GM18873 (cell line): ENCODE measurements around the gene TANGO6.
"Not testable (repeated sequence)": the region's sequence is repeated elsewhere in the genome, so short reads cannot be mapped to it uniquely, and the experiment has no call there.

ENCODE experiments used
- ATAC-seq: cut with Tn5 transposase; IDR thresholded peaks from one replicate; pipeline ENCODE4 v1.9.1; 2021; ENCODE audit warnings: mild to moderate bottlenecking, moderate library complexity, moderate number of reproducible peaks; ENCODE audit not compliant: unreplicated experiment, low FRiP score

The TANGO6 gene

DNA sequence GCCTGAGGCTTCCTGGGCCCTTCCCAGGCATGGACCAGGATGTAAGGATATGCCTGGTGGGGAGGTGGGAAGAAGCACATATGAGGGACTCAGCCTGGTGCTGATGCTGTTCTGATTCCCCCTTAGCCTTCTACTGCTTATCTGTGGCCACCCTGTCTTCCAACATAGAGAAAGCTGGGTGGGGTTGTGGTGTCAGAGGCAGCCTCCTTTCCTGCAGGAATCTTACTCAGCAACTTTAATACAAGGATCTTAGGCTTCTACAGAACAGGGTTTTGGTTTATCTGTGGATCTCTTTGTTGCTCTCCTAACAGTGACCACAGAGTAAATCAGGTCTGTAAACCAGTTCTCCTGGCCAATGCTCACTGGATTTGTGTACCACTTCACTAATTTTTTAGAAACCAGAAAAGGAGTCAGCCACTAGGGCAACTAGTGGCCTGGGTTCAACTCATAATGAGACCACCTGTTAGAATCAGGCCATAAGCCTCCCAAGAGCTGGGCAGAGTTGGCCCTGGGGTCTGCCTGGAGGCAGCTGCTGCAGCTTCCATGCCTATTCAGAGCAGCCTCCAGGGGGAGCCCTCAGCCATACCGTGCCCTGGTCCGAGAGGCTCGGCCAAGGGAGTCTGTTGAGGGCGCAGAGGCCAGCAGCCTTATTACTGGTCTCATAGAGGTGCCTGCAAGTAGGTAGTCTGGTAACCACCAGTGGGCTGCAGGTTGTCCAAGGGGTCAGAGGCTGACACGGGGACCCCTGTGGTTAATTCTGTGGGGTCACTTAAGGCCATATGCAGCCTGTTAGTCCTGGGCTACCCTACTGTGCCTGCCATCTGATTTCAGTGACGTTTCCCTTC lies 269.2 kb downstream of the TANGO6 start:
- ATAC-seq: no peak

DNA sequence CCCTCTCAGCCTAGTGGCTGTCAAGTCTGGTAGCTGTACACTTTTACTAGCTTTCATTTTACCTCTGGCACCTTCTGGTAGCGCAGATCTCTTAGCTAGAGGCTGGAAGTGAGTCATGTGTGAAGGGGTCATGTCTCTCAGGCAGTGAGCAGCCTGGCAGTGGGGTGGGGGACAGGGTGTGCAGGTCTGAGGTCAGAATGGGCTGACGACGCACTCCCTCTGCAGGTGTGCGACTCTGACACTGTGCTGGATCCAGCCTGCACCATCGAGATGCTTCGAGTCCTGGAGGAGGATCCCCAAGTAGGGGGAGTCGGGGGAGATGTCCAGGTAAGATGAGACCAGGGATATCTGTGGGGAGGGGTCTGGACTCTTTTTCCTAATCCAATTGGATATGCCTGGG lies 269.9 kb downstream of the TANGO6 start:
- no peak for ATAC-seq

DNA sequence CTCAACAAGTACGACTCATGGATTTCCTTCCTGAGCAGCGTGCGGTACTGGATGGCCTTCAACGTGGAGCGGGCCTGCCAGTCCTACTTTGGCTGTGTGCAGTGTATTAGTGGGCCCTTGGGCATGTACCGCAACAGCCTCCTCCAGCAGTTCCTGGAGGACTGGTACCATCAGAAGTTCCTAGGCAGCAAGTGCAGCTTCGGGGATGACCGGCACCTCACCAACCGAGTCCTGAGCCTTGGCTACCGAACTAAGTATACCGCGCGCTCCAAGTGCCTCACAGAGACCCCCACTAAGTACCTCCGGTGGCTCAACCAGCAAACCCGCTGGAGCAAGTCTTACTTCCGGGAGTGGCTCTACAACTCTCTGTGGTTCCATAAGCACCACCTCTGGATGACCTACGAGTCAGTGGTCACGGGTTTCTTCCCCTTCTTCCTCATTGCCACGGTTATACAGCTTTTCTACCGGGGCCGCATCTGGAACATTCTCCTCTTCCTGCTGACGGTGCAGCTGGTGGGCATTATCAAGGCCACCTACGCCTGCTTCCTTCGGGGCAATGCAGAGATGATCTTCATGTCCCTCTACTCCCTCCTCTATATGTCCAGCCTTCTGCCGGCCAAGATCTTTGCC lies 271.1 kb downstream of the TANGO6 start:
- ATAC-seq: no peak

DNA sequence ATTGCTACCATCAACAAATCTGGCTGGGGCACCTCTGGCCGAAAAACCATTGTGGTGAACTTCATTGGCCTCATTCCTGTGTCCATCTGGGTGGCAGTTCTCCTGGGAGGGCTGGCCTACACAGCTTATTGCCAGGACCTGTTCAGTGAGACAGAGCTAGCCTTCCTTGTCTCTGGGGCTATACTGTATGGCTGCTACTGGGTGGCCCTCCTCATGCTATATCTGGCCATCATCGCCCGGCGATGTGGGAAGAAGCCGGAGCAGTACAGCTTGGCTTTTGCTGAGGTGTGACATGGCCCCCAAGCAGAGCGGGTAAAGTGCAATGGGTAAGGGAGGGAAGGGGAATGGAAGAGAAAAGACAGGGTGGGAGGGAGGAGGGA lies 271.6 kb downstream of the TANGO6 start:
- ATAC-seq: no peak

DNA sequence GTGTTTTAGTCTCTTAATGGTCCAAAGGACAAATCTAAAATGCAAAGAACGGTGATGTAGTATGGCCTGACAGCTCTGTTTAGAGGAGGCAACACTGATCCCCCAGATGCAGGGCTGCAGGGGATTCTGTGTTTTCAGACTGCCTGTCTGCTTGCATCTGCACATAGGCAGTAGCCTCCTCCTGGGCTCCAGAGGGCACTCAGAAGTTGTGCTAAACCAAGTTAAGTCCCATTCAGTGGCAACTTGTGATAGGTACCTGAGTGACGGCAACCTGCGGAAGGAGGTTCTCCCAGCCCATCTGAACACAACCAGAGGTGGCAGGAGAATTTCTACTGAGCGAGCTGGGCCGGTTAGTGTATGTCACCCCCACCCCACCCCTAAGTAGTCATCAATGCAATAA lies 272.0 kb downstream of the TANGO6 start:
- no peak for ATAC-seq

DNA sequence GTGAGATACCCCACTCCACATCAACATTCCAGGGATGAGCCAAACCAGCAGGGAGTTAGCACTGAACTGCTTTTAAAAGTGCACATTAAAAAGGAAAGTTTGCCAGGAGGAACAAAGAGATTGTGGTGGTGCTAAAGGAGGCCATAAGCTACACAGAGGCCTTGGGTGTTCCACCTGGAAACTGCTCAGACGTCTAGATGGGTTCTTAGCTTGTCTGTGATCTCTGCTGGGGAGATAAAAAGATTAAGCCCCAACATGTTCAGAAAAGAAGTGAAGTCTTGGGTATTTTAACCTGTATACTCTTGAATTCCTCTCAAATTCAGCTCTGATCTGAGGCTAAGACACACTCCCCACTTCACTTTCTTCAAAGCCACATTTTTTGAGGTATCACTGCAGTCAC lies 272.5 kb downstream of the TANGO6 start:
- ATAC-seq: no peak

DNA sequence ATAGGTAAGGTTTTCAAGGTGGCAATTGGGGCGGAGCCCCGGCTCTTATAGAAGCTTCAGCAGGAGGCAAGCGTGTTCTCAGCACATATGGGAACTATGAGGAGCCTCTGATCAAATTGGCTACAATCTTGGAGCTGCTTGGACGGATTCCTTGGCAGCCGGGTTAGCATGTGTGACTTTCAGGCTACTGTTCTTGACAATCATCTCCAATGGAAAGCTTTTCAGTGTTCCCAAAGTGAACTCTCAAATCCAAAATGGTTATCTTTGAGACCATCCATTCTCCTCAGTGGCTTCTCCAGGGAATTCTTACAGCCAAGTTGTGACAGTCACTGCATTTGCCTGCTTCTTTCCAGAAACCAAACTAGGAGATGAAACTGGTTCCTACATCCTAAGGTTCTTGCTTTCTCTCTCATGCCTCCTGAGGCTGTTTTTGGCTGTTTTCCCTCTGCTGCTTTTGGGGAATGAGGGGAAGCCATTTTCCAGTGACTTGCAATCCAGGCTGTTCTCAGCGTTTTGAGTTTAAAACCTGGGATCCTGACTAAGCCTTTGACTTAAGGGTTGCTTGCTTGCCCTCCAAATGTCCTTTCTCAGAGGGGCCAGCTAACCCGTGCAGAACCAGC lies 273.0 kb downstream of the TANGO6 start:
- no peak for ATAC-seq

DNA sequence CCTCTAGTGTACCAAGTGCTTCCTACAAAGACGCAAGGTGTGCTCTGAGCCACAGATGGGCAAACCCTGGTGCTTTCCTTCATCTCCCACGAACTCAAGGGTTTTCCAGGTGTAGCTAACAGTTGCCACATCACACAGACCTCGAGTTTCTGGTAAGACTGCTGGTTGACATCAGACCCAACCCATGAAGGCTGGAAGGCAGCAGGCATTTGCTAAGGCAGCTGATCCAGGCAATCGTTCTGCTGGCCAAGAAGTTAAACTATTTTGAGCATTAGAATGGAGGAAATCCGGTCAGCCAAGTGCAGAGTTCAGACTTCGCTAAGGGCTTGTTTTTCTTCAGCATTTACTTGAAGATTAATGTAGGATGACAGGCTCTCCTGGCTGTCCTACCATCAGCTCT lies 273.6 kb downstream of the TANGO6 start:
- ATAC-seq: no peak

DNA sequence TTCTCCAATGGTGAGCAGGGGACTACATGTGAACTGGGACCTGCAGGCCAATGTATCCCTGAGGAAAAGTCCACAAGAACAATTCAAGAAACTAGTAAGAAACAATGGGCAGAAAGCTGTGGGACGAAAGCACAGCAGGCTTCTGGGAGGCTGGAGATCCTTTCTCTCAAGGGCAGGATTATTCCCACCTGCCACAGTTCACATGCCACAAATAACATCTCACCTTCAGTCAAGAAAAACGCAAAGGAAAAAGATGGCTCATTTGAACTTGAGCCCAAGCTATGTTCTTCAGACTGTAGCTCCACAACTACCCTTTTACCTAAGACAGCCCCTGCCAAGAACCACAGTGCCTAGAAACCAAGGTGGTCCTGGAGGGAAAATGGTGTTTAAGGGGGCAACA lies 275.1 kb downstream of the TANGO6 start:
- ATAC-seq: no peak

DNA sequence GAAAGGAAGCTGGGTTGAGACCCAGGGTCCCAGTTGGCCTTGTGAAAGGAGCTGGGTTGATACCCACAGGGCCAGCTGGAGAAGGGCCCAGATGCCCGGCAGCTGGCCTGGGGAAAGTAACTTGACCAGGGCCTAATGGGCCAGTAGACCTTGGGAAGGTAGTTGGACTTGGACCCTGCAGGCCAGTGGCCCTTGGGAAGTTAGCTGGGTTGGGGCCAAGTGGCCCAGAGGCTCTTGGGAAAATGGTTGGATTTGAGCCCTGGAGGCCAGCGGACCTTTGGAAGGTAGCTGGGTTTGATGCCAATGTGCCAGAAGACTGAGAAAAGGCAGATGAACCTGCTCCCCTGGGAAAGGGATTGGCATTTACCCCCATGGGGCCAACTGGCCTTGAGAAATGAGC lies 275.7 kb downstream of the TANGO6 start:
- no peak for ATAC-seq

DNA sequence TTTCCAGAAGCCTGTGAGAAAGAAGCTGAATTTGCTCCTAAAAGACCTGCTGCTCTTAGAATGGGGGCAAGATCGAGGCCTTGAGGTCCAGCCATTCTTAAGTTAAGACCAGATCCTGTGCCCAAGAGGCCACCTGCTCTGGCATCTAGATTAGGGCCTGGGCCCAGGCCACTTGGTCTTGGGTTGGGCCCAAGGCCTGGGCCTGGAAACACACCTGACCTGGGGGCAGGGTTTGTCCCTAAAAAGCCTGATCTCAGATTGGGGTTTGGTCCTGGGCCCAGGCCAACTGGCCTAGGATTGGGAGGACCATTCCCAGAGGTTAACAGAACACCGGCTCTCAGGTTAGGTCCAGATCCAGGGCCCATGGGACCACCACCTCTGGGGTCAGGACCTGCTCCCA lies 276.2 kb downstream of the TANGO6 start:
- ATAC-seq: no peak

DNA sequence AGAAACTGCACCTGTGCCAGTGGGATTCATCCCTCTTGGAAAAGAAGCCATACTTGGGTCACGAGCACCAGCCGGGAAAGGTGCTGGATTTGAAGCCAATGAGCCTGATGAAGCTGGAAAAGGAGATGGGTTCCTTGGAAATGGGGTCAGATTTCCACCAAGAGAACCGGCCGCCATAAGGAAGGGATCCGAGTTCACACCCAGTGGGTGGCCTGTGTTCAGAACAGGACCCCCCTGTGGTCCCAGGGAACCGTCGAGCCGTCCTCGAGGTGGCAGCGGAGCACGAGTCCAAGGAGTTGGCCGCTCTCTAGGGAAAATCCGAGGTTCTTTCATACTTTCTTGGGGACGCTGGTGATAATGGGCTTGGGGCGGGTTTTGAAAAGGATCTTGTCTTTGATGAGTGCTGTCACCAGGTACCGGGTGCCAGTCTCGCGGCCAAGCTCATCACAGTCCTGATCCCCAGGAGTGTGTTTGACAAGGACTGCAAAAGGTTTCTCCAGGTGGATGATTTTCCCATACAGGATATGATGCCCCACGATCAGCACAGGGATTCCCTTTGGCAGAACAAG lies 276.8 kb downstream of the TANGO6 start:
- ATAC-seq: no peak

DNA sequence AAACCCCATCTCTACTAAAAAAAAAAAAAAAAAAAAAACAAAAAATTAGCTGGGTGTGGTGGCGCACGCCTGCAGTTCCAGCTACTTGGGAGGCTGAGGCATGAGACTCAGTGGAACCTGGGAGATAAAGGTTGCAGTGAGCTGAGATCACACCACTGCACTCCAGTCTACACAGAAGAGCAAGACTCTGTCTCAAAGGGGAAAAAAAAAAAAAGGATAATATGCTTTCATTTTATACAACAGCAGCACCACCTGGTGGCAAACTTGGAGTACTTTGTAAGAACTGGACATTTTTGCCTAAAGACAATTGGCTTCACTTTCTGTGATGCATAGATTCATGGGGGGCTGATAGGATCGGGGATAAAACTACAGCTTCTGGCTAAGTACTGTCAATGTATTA lies 280.6 kb downstream of the TANGO6 start:
- no peak for ATAC-seq

DNA sequence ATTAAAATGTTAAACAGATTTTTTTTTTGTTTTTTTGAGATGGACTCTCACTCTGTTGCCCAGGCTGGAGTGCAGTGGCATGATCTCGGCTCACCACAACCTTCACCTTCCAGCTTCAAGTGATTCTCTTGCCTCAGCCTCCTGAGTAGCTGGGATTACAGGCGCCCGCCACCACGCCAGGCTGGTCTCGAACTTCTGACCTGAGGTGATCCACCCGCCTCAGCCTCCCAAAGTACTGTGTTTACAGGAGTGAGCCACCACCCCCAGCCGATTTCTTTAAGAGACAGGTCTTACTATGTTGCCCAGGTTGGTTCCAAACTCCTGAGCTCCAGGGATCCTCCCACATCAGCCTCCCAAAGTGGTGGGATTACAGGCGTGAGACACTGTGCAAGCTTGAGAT lies 281.1 kb downstream of the TANGO6 start:
- not testable (repeated sequence) for ATAC-seq

DNA sequence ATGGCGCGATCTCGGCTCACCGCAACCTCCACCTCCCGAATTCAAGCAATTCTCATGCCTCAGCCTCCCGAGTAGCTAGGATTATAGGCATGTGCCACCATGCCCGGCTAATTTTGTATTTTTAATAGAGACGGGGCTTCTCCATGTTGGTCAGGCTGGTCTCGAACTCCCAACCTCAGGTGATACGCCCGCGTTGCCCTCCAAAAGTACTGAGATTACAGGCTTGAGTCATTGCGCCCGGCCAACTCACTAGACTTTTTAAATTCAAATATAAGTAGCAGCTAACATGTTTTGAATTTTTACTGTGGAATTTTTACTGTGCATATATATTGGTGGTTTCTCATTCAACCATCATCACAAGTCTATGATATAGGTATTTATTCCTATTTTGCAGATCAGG lies 281.6 kb downstream of the TANGO6 start:
- not testable (repeated sequence) for ATAC-seq

DNA sequence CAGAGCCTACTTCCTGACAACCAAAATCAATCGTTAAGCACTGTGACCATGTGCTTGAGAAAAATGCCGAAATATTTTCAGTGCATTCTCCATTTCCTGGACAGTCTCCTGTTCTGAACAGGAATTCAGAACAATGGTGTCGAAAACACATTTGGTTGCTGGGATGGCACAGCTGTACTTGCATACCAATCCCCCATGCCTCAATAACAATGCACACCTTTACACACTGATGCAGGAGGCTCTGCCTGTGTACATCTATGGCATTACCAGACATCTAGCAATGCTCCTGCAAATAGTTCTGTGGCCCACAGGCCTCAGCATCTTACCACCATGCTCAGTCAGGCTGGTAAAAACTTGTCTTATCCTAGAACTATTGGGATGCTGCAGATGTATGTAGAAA lies 282.9 kb downstream of the TANGO6 start:
- ATAC-seq: no peak

DNA sequence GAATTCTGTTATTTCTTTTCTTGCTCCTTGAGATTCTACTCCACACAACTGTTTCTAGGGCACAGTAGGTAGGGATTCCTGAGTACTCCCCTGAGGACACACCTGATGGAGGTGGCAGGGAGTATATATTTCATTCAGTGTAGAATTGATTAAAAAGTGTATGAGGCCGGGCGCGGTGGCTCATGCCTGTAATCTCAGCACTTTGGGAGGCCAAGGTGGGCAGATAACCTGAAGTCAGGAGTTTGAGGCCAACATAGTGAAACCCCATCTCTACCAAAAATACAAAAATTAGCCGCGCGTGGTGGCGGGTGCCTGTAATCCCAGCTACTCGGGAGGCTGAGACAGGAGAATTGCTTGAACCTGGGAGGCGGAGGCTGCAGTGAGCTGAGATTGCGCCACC lies 283.5 kb downstream of the TANGO6 start:
- ATAC-seq: not testable (repeated sequence)

DNA sequence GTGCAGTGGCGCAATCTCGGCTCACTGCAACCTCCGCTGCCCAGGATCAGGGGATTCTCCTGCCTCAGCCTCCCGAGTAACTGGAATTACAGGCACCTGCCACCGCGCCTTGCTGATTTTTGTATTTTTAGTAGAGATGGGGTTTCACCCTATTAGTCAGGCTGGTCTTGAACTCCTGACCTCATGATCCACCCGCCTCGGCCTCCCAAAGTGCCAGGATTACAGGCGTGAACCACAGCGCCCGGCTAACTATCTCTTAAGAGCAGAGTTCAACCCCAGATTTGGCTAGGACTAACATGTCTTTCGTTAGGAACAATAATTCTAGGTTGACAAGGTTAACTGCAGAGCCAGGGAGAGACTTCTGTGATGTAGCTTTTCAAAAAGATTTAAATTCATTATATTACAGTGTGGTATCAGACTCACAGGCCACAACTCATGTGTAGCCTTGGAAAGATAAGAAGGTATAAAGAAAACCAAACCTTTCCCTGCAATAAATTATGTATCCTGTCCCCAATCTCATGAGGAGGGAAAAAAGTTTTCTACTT lies 284.7 kb downstream of the TANGO6 start:
- no peak for ATAC-seq

DNA sequence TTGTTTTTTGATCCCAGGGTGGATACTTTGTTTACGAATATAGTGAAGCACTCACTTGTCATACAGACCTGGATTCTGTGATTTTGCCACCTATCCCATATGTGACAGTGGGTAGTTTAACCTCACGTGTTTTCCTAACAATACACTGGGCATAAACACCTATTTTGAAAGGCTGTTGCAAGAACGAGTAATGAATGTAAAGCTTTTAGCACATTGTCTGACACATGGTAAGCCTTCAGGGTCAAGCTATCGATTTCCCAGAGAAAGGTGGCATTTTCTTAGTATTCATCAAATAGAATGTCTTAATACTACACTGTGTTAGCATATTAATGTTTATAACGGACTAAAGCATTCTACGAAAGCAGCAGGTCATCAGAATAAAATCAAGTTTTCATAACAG lies 287.1 kb downstream of the TANGO6 start:
- no peak for ATAC-seq

DNA sequence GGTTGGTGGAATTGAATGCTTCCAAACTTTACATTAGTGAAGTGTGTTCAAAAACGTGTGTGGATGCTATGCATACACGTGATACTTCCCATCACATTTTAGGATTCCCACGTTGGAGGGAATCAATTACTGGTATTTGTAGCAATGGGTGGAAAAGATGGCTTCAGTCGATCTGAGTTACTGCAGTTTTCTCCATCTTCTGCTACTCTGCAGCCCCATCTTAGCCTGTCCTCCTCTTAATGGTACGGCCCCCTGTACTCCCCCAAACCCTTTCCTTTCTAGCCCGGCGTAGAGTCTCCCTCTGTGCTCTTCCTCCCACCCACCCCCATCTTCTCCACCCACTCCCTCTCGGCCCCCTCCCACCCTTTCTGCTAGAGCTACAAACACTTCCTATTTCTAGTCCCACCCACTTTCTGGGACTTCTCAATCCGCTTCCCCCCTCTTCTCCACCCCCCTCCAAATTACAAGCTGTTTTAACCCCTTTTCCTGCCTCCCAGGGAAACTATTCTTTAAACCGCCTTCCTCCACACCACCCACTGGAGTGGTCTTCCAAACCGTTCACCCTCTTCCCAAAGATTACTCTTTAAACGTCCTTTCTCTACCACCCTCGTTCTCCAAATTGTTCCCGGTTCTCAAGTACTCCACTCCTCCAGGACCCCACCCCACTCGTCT lies 288.0 kb downstream of the TANGO6 start:
- no peak for ATAC-seq
